ENCODE data around the gene TIMP2. TPM values are rescaled to one million over a fixed set of nuclear protein-coding genes. Genes with fewer than 3 reads are reported as not detected.

The TIMP2 gene
- total and polyA plus RNA-seq, 2 of the 13 experiments (the other 11 are each of a cell fraction or from before 2014, with no cell fraction given), result 3.8 to 8.5 TPM

GRCh38 chr17:78831688-78832540 is 93.3 kb downstream of the TIMP2 start (continued):
- TF ChIP-seq DZIP1 (CRISPR knock-in tag; IDR thresholded peaks at IDR 0.05) (no peak), RNF2 (conservative IDR thresholded peaks at IDR 0.05; ENCODE audit: low read depth) (peak; percentile 76), ZNF781 (CRISPR knock-in tag; IDR thresholded peaks at IDR 0.05; ENCODE audit: borderline replicate concordance, not compliant biosample characterization) (peak; percentile 27), ZNF770 (CRISPR knock-in tag; IDR thresholded peaks at IDR 0.05) (peak; percentile 96), KLF6 (CRISPR knock-in tag; IDR thresholded peaks at IDR 0.05) (0 out of 2 replicates have a peak, but pooled peaks have one; percentile 46), CENPBD1 (CRISPR knock-in tag; IDR thresholded peaks at IDR 0.05; ENCODE audit: borderline replicate concordance, low read depth) (no peak), RXRA (CRISPR knock-in tag; IDR thresholded peaks at IDR 0.05) (no peak; the same call in 1 of the 2 replicates), ZNF761 (CRISPR knock-in tag; conservative IDR thresholded peaks at IDR 0.05) (0 out of 2 replicates have a peak, but pooled peaks have one; percentile 23), CHD4 (IDR thresholded peaks at IDR 0.05; ENCODE audit: borderline replicate concordance, low read length) (0 out of 2 replicates have a peak, but pooled peaks have one; percentile 16), ATF7-NPFF (CRISPR knock-in tag; IDR thresholded peaks at IDR 0.05; ENCODE audit: low read depth) (peak; percentile 75; the same call in 1 of the 2 replicates), DNMT3B (CRISPR knock-in tag; conservative IDR thresholded peaks at IDR 0.05) (0 out of 2 replicates have a peak, but pooled peaks have one; percentile 27), TFDP2 (CRISPR knock-in tag; IDR thresholded peaks at IDR 0.05) (peak; percentile 93), HOXA5 (CRISPR knock-in tag; IDR thresholded peaks at IDR 0.05) (peak; percentile 32; the same call in 1 of the 2 replicates), ZNF557 (CRISPR knock-in tag; IDR thresholded peaks at IDR 0.05) (no peak; the same call in 1 of the 2 replicates)
